HG02884 (cell line): Measurements from ENCODE around the gene HS3ST5.

Experiments used
- ATAC-seq: cut with Tn5 transposase; IDR thresholded peaks from one replicate; pipeline ENCODE4 v1.9.1; 2021; ENCODE audit warnings: mild to moderate bottlenecking, moderate library complexity; ENCODE audit not compliant: unreplicated experiment

HS3ST5 gene

DNA sequence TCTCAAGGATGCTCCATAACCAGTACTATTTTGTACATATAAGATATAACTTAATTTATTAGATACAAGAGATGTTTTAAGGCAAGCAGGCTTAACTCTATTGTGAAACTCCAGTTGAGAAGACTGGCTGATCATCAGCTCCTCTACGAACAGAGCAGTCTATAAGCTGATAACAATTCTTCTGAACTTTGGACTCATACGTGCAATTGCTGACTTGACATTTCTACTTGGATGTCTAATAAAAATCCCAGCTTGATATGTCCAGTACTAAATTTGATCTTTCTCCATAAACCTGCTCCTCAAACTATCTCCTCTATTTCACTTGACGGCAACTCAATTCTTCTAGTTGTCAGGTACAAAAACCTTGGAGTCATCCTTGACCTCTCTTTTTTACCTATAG, 141.9 kb downstream of the HS3ST5 start:
- ATAC-seq = no peak

DNA sequence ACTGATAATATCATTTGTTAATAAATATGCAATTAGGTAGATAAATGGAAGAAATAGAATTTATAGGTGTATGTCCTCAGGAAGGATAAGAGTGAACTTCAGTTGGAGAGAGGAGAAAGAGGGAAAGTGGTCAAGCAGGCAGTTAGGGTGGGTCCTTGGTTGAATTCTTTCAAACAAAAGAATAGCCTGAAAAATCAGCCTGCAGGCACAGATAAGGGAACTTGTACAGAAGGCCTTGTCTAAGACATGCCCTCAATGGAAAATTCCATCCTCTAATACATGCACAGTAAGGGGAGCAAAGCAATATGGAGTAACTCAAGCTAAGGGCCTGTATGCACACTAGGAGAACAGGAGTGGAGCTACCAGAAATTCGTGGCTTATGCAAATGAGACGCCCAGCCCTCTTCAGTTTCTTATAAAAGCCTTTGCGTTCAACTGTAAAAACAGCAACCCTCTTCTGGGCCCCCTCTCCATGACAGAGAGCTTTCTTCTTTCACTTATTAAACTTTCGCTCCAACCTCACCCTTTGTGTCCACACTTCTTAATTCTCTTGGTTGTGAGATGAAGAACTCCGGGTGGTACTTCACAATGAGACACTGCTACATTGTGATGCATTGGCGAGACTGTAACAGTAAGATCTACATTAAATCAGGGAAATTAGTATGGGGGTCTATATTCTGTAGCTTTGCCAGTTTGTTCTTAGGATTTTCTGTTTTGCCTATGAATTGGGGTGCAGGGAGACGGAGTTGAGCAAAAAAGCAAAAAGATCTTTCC, 147.0 kb downstream of the HS3ST5 start:
- no peak for ATAC-seq

DNA sequence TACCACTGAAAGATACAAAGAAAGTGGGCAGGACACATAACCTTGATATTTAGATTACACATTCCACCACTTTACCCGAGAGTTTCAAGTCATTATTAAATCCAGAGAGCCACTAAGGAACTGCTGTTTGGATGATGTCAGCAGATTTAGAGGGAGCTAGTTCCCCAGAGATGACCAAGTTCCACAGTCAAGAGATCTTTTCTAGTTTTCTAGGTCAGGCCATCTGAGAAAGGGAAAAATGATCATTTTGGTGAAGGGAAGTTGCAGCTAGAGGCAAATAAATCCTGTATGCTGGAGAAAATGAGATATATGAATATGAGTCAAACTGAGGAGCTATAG, 147.8 kb downstream of the HS3ST5 start:
- no peak for ATAC-seq

DNA sequence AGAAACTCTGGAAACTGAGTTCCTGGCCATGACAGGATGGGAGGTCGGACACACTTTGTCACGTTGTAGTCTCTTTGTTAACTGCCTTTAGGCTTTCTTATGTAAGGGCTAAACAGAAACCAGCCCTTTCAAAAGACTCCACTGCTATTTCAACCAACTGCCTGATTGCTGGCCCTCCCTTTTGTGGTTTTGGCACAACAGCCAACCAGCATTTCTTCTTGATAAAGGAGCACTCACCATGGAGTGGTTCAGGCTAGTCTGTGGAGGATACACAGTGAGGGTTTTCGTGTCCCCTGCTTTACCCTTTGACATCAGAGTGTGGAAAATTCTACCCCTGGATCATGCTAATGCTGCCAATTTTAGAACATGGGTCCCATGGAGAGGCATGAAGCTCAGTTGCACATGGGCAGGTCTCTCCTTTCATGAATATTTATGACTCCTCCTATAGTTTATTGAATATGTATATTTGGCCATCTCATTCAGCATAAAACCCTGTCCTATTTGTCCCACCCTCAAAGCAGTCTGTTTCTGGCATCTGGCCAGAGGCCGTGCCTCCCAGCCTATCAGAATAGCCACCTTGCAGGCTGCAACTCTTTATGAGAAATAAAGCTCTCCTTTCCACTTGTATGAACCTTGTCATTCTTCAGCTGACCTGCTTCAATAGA, 148.3 kb downstream of the HS3ST5 start:
- no peak for ATAC-seq

DNA sequence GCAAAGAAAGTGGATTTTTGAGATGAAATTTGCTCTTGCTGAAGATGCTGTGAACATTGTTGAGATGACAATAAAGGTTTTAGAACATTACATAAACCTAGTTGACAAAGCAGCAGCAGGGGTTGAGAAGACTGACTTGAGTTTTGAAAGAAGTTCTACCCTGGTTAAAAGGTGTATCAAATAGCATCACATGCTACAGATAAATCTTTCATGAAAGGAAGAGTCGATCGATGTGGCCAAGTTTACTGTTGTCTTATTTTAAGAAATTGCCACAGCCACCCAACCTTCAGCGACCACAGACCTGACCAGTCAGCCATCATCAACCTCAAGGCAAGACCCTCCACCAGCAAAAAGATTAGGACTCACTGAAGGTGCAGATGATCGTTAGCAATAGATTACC, 155.3 kb downstream of the HS3ST5 start:
- no peak for ATAC-seq

DNA sequence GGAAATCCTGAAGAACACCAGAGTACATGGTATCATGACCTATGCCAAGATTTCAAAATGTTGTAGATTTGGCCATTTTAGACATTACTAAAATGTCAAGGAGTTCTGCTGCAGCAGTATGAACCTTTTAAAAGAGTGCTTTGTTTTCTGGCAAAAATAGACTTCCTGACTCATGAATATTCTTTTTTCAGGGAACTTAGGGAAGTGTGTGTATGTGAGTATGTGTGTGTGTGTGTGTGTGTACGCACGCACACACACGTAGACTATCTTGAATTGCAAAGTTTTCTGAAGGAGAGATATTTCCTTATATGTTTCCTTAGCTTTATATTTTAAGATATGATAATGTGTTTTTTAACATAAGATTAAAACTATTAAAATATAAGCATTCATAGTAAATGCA, 161.2 kb downstream of the HS3ST5 start:
- no peak for ATAC-seq

DNA sequence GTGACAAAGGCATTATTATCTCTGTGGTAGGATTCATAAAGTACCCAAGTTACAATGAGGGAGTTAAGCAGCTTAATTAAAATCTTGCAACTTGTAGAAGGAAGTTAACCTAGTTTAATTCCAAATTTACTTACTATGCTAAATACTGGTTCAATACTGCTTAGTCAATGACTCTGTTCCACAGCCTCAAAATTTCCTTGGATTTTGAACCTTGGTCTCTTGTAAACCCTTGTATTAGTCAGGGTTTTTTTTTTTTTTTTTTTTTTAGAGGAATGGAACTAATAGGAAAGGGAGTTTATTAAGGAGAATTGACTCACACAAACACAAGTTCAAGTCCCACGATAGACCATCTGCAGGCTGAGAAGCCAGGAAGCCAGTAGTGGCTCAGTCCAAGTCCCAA, 163.4 kb downstream of the HS3ST5 start:
- no peak for ATAC-seq

DNA sequence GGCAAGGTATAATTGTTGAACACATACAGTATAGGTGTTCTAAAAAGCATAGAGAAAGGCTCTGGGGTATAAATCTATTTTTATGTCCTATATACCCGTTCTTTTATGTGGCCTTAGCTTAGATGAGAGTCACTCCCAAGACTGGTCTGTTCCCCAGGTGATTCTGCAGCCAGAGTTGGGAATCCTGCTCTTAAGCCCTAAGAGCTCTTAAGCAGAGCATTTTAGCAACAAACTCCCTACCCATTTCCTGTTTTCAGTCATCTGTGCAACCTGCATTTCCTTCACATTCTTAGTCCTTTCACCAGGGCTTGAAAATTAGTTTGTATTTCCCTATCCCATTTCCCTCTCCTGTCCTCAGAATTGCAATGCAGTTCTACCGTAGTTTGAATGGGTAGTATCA, 166.1 kb downstream of the HS3ST5 start:
- no peak for ATAC-seq

DNA sequence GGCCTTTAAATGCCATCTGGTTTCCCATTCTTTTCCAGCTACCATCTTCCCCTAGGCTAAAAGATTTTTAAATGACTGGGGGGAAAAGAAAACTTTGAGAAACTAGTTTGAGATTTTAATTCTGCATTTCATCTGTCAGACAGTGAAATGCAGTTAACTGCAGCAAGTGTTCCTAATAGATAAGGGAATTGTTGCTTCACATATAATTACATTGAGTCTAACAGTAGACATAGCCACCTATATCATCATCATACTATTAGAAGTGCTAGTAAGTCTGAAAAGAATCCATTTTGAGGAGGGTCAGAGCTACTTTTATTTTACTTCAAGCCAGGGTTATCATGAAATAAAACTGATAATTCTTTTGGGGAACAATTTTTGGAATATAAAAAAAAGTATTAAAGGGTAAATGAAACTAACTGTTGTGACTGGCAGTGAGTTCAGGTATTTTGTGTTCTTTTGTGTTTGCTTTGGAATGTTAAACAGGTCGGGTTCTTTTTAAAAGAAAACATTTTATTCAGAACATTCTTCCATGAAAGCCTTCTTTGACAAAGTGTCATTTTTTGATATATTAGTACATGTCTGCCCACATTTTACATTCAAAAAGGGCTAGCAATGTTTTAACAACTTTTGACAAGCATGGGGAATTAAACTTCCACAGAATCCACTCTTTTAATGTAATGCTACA, 170.1 kb downstream of the HS3ST5 start:
- no peak for ATAC-seq

DNA sequence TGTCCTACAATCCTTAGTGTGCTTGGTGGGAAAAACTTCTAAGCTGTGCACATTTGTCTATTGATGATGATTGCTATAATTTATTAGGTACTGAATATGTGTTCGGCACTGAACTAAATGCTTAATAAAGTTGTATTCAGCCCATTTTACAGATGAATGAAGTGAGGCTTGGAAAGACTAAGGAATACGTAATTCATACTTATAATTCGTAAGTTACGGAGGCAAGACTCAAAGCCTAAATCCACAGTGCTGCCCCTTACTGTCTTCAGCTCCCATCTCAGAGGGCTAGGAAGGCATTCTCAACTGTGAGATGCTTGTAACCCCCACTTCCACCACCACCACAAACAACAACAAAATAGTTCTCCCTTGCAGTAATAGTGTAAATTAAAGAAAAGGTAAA, 171.3 kb downstream of the HS3ST5 start:
- ATAC-seq = no peak

DNA sequence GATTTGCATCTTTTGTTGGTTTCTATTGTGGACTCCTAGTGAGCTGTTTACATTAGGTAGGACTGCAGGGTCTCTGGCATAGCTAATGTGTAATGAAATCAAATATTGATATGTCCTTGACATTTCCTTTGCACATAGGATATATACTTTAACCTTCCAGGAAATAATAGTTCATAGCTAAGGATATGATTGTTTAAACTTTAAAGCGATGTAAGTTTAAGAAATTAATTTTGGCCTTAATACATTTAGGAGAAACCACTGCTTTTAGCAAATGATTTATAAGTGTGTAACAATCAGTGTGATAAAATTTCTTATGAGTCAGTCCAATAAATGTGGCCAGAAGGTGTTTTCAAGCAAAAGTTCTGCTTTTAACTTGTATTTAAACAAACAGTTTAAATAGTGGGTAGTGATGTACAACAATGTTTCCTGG, 171.8 kb downstream of the HS3ST5 start:
- ATAC-seq = no peak

DNA sequence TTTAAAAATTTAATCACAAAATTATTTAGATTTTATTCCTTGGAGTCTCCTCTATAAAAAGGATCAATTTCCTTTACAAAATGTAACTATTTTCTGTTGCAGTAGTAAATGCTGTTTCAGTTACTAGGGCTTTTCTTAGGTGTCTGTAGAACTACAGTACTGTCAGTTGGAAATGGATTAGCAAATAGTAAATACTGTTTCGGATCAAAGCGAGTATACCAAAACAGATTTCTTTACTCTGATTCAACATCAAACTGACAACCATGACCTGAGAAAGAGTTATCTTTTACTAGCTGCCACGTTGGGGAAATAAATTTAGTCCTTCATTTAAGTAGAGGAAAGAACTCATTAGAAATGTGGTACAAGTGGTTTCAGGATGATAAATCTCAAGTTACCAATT, 172.5 kb downstream of the HS3ST5 start:
- no peak for ATAC-seq

DNA sequence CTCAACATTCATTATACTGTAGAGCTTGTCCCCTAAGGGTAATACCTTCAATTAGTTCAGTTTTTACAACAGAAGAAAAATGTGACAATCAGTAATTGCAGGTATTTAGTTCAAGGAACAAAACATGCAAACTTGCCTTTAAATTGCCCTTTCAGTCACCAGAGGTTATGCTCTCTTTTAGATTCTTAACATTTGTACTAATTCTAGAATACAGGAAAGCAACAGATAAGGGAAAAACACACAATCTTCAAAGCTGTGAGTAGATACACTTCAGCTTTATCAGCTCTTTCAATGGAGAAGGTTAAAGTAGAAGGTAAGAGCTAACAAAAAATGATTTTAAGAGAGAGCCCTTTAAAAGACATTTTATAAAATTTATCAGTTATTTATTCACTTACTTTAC, 173.1 kb downstream of the HS3ST5 start:
- no peak for ATAC-seq

DNA sequence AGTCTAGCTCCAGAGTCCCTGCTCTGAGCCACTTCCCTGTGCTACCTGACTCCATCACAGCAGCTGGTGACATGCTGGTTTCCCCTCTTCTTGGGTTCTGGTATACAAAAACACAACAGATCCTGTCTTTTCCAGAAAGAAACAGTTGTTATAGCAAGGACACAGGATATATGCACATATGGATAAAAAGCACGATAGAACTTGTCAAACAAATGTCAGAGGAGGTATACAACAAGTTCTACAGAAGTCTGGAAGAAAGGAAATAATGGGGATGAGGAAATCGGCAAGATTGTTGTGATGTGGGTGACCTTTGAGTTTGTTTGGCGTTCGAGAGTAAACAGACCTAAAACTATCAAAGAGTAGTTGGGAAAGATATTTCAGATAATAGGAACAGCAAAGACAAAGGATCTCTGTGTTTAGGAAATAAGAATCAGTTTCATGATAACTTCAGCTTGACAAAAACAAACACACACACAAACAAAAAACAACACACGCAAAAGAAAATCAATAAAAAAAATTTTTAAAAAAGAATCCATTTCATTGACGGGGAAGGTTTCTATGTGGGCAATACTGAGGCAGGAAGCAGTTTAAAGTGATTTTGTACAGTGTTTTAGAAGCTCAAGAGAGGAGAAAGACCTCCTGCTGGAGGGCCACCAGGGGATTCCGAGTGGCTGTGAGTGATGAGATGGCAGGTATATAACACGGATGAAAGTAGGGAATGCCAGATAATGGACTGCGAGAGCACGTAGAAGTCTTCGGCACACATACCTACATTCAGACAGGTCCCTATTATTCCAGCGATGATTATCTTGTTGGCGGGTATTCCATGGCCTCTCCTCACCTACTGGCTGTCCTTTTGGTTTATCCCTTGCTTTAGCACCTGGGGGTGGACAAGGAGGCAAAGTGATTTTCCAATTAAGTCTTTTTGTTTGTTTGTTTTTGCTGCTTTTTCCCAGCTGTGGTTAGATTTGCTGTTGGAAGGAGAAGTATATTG, 174.9 kb downstream of the HS3ST5 start:
- no peak for ATAC-seq

DNA sequence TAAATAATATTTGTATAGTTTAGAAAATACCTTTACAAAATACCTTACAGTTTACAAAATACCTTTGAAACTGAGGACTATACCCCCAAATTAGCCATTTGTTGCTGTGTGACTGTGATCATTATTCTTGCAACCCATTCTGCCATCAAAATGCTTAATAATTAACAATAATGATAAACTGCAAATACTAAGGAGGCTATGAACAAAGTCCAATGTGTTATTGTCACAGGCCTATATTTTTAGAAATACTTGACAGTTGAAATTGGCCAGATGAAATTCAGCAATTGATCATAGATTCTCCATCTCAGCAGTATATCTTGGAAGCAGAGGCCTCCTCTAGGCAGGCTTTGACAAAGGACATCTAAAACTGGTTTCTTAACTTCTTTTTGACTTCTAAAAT, 178.6 kb downstream of the HS3ST5 start:
- ATAC-seq = no peak

DNA sequence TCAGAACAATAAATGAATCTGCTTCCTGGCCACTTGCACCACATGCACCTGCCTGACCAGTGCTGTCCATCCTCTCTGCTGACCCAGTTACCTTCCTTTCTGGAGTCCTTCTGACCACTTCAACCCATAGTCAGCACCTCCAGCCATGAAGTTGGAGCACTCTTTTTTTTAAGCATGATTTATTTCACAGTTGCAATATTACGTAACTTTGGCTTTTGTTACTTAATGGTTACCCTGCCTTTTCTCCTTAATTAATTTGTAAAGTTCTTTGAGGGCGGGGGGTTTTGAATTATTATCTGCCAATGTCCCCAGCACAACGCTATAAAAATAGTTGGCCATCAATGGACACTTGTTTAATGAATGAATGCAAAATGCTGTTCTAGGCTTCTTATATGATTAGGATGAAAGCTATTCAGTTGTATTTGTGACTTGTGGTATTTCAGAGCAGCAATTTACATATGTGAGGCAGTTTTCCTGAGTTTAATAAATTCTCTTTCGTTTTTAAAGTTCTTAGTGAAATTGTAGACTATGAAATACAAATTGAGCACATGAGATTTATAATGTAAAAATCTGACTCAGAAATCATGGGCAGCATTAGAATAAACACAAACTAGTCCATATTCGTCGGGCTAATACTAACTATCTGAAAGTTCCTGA, 180.0 kb downstream of the HS3ST5 start:
- no peak for ATAC-seq

DNA sequence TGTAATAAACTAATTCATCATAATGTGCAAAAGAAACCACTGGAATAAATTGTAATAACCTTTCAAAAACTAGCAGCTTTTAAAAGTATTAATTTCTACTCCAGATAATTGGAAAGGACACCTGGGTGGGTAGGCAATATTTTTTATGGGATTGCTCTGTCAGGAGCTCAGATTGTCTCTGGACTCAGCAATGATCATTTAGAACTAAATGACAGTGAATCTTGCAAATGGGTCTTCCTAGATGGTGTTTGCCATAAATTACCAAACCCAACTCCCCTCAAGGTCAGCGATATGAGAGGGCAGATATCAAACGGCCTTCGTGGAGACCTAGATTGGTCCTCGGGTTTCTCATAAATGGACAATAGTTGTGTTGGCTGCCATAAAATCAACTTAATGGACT, 181.9 kb downstream of the HS3ST5 start:
- no peak for ATAC-seq

DNA sequence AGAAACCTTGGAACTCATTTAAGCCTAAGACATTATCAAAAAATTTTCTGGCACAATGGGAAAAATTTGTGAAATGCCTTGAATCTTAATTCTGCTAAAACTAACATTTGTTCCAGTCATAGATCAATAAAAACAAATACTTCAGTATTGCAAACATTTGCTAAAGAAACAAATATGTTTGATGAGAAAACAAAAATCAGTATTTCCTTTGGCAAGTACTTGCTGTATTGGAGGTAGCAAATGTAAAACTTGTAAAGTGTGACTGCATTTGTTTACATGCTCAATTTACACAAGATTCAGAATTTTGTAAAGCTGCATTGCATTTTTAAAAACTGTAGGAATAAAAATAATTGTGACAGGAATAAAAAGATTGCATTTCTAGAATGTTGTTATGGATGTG, 183.1 kb downstream of the HS3ST5 start:
- ATAC-seq = no peak

DNA sequence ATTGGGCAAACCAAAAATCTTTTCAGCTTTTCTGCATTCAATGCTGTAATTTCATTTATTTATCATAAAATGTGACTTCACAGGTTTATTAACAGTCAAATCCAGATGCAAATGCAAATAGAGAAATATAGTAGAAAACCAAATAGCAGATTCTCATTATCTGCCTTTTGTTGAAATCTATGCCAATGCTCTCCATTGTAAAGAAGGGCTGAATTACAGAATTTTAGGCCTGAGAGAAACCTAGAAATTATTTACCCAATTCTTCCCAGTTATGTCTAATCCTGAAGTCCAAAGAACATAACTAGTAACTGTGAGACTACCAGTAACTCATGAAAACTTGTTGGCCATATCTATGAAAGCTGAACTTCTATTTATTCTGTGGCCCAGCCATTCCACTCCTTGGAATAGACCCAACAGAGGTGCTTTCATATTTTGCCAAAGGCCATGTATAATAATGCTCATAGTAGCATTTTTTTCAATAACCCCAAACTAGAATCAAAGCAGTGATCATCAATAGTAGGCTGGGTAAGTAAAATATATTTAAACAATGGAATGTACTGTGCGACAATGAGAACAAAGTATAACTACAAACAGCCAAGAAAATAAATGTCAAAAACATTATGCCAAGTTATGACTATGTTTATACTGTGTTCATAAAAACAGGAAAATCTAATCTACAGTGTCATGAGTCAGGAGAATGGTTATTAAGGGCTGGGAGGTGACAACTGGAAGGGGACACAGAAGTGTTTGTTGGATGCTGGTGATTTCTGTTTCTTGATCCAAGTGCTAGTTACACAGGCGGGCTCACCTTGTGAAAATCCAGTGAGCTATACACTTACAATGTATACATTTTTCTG, 183.8 kb downstream of the HS3ST5 start:
- ATAC-seq = no peak

DNA sequence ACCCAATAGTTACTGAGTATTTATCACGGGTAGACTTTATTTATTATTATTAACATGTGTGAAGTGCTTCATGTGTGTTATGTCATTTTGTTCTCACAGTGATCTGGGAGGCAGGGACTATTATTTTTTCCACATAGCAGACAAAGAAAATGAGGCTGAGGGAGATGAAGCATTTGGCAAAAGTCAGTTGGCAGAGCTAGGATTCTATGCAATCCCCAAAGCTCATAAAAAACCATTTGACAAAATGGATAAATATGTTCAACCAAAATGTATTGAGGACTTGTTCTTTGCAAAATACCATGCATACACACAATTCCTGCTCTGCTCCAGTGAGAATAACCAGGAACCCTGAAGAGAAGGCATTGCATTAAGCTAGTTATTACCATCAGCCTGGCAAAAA, 184.4 kb downstream of the HS3ST5 start:
- ATAC-seq = no peak
